GM10847 (cell line): ENCODE data around the gene STXBP3.

Source experiments
- POLR2A ChIP-seq: IDR thresholded peaks from 2 replicates; pipeline ENCODE4 v1.6.1; 2011; ENCODE audit not compliant: insufficient read length; ENCODE audit errors: extremely low read depth

The STXBP3 gene

DNA sequence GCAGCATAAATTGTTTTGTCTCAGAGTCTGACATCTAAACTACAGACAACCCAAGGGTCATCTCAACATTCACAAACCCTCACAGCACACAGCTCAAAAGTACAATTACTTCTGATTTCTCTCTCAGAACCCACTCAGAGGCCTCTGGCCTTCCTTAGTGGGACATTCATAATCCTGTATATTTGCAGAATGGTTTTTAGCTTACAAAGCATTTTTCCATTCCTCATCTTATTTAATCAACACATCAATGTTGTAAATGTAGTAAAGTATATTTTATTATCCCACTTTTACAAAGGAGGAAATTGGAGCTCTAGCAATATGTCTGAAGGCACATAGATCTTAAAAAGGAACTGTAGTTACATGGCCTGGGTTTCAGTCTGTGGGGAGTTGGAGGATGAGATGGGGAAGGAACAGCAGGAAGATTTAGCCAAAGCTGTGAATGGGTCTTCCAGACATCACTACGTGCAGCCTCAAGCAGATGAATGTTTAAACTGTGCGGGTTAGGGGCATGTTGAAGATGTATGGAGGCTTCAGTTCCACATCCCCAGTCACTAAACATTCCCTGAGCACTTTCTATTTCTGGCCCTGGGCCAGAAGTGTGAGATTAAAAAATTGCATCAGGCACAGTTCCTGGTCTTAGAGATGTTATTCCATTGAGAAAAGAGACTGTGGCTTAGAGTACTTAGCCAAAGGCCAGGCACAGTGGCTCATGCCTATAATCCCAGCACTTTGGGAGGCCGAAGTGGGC is 97.1 kb downstream of the STXBP3 start:
- TF ChIP-seq POLR2A: no peak

- no peak for TF ChIP-seq POLR2A
Observed at GRCh38 chr1:108845446-108845845, 99.0 kb downstream of the STXBP3 start.

DNA sequence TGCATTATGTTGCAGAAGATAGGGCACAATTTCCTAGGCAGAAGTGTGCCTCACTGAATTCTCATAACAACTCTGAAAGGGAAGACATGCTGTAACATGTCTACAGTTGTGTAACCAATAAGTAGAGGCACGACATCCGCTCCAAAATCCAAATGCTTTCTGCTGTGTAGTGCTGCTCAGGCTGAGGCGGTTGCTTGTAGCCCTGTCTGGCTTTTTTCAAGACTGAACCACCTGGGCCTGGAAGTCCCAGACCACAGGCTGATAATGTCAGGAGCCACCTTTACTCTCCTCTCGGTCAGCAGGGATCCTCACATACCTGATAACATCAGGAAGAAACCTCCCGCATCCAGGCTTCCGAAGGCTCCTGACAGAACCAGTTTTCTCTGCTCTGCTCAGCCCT is 99.5 kb downstream of the STXBP3 start:
- TF ChIP-seq POLR2A: no peak

- no peak for TF ChIP-seq POLR2A
Observed at GRCh38 chr1:108847494-108847893, 101.0 kb downstream of the STXBP3 start.

- no peak for TF ChIP-seq POLR2A
Observed at GRCh38 chr1:108848806-108849205, 102.3 kb downstream of the STXBP3 start.

DNA sequence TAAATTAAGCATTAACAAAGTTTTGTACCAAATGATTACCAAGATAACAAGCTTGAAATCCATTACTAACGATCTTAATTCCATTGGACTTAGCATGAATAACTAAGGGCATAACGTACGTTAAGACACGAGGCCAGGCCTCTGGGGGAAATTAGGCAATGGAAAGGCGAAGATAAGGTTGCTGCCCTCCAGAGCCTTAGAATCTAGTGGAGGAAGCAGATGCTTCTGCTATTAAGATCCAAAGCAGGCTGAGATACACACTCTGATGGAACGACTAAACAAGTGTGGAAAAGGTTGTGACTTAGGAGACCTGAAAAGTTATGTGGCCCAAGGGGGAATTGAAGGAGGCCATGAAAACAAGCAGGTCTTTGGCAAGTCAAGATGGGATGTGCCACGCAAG is 104.5 kb downstream of the STXBP3 start:
- TF ChIP-seq POLR2A: no peak

GRCh38 chr1:108851567-108851966 is 105.1 kb downstream of the STXBP3 start:
- no peak for TF ChIP-seq POLR2A

GRCh38 chr1:108852221-108852975 is 105.9 kb downstream of the STXBP3 start:
- TF ChIP-seq POLR2A: no peak

DNA sequence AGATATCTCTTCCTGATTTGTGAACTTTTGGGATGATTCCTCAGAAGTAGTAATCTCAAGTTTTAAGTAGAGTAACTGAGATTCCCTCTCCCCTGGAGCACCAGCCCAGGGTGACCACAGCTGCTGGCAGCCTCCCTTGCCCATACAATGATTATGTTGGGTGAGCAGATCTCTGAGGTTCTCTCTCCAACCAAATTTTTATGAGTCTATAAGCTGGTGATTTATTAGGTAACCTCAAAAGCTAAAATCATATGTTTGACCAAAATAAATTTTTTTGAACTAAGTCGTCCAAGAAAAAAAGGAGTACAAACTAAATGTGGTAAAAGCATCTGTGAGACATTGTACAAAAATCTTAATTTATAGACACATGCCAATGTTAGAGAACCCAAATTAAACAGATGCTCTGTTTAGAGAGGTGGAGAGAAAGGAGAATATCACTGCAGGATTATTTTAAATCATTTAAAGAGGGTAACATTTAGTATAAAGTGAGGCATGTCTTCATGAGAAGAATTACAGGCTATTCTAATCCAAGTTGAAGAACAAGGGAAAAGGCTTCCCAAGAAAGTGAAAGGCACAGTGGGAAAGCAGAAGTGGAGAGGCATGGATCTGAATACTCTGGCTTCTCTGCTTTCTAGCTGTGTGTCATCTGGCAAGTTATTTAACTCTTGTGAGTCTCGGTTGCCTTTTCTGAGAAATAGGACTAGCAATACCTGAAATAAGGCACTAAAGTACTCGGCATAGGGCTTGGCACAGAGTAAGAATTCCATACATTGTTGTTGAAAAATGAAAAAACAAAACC is 107.9 kb downstream of the STXBP3 start:
- no peak for TF ChIP-seq POLR2A

DNA sequence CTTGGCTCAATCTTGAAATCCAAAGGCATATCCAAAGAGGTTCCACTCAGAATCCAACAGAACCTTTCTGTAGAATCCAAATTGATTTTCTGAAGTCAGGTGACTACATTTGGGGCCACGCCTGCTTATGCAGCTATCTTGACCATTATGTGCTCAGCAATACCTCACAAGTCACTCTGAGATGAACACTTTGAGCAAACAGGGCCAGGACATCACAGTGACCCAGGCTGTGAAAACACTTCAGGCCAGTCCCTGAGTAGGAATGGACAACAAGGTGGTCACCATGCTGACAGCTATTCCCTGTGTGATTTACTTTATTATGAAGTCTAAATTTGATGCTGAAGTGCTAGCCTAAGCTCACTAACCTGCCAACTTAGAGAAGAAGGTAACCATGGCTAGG is 110.5 kb downstream of the STXBP3 start, which contains the start of gene AKNAD1:
Gene AKNAD1, minus strand, starts transcription at position 101 of the 400 bp plus-strand sequence. CDS start 4,430 bp downstream, outside the sequence.
- TF ChIP-seq POLR2A: no peak

- no peak for TF ChIP-seq POLR2A
Observed at GRCh38 chr1:108858230-108858950, 111.9 kb downstream of the STXBP3 start.
